Measurements from ENCODE around the gene C5AR1.

DNA sequence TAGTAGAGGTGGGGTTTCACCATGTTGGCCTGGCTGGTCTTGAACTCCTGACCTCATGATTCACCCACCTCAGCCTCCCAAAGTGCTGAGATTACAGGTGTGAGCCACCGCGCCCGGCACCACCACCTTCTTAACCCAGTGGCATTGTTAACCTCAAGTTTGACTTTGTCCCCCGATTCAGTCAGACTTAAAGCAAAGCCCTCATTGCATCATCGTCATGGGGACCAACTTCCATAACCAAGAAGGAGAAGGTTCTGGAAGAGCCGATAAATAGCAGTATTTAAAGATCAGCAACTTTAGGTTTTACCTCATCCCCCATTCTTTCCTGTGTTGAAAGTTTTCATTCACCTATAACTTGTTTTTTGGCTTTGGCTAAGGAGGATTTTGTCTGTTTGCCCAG, 41.6 kb upstream of the C5AR1 start:
- no peak for TF ChIP-seq EP300 (IDR thresholded peaks at IDR 0.05; ENCODE audit: borderline replicate concordance)
- TF ChIP-seq, protein P1, sequence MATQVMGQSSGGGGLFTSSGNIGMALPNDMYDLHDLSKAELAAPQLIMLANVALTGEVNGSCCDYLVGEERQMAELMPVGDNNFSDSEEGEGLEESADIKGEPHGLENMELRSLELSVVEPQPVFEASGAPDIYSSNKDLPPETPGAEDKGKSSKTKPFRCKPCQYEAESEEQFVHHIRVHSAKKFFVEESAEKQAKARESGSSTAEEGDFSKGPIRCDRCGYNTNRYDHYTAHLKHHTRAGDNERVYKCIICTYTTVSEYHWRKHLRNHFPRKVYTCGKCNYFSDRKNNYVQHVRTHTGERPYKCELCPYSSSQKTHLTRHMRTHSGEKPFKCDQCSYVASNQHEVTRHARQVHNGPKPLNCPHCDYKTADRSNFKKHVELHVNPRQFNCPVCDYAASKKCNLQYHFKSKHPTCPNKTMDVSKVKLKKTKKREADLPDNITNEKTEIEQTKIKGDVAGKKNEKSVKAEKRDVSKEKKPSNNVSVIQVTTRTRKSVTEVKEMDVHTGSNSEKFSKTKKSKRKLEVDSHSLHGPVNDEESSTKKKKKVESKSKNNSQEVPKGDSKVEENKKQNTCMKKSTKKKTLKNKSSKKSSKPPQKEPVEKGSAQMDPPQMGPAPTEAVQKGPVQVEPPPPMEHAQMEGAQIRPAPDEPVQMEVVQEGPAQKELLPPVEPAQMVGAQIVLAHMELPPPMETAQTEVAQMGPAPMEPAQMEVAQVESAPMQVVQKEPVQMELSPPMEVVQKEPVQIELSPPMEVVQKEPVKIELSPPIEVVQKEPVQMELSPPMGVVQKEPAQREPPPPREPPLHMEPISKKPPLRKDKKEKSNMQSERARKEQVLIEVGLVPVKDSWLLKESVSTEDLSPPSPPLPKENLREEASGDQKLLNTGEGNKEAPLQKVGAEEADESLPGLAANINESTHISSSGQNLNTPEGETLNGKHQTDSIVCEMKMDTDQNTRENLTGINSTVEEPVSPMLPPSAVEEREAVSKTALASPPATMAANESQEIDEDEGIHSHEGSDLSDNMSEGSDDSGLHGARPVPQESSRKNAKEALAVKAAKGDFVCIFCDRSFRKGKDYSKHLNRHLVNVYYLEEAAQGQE (IDR thresholded peaks at IDR 0.05; ENCODE audit: low read depth): no peak
- no peak for TF ChIP-seq EGR1 (IDR thresholded peaks at IDR 0.05)
- TF ChIP-seq ZBTB7A (IDR thresholded peaks at IDR 0.05; ENCODE audit: low read depth): no peak
- TF ChIP-seq RAD21 (IDR thresholded peaks at IDR 0.05; ENCODE audit: low read depth): no peak
